HepG2 (cell line): Measurements from ENCODE around the gene LECT2. TPM values are rescaled to one million over a fixed set of nuclear protein-coding genes. Genes with fewer than 3 reads are reported as not detected.
A peak's percentile ranks its signal among the peaks of the same experiment; 100 is the strongest.

Experiments
- ATAC-seq: fragments of 200-7000 bp; cut with Tn5 transposase; 3 replicates; pipeline ENCODE4 v1.9.1; 2020; ENCODE audit warnings: mild to moderate bottlenecking, moderate library complexity
- BruUV-seq: library from RNA; stranded (reverse); fragments of 400-500 nt; replicated peaks from 2 replicates; lab custom pipeline; 2021; lab: Mats Ljungman, UMichigan
- CTCF ChIA-PET: fragments of 300-600 bp; formaldehyde crosslinking; extraction: SDS; loops from one replicate; lab custom pipeline; 2021; ENCODE audit warnings: low total read pairs, inconsistent platforms, low intra/inter-chr PET ratio; lab: Yijun Ruan, JAX
- POLR2A ChIA-PET: fragments of 350-600 bp; sonication (Branson Sonifier 250); formaldehyde crosslinking; loops from one replicate; lab custom pipeline; 2020; ENCODE audit warnings: antibody characterized with exemption, inconsistent platforms; lab: Yijun Ruan, JAX
- DNase-seq: peaks from one replicate; pipeline ENCODE4 v3.0.0-alpha.2; 2015; ENCODE audit warnings: low spot score
- FAIRE-seq: peaks from 3 replicates; lab custom pipeline; 2011; peaks lifted over from hg19 to GRCh38; lab: Jason Lieb, UNC
- H2AFZ ChIP-seq: one replicate; pipeline ENCODE4 v1.6.1; 2011; ENCODE audit warnings: low read length, inconsistent platforms
- H3K27ac ChIP-seq: fragments of 300-600 bp; 3 replicates; pipeline ENCODE4 v1.8.0; 2011; ENCODE audit warnings: mixed run types, mild to moderate bottlenecking, mixed read lengths, low read length, inconsistent platforms; ENCODE audit not compliant: insufficient read depth; ENCODE audit errors: extremely low read length
- H3K27me3 ChIP-seq, 2 experiments: fragments of 200-600 bp in 1 of 2; 2 replicates in 1 of 2; 3 replicates in 1 of 2; pipeline versions ENCODE4 v1.6.0 to v1.8.0; 2011; ENCODE audit warnings: low read length in 2 of 2, mild to moderate bottlenecking in 2 of 2, moderate library complexity in 2 of 2, inconsistent platforms in 1 of 2; ENCODE audit not compliant: insufficient read depth in 2 of 2, control insufficient read depth in 1 of 2
- H3K36me3 ChIP-seq, 2 experiments: fragments of 200-600 bp in 1 of 2; replicated peaks in 1 of 2; 2 replicates in 1 of 2; 3 replicates in 1 of 2; pipeline versions ENCODE4 v1.5.1 to v1.8.0; 2011; ENCODE audit warnings: low read length in 2 of 2, inconsistent platforms in 1 of 2; ENCODE audit not compliant: insufficient read depth in 2 of 2, control insufficient read depth in 1 of 2
- H3K4me1 ChIP-seq: 2 replicates; pipeline ENCODE4 v1.5.1; 2012; ENCODE audit warnings: low read length, inconsistent platforms; ENCODE audit not compliant: insufficient read depth
- H3K4me2 ChIP-seq: 2 replicates; pipeline ENCODE4 v1.6.0; 2011; ENCODE audit warnings: low read depth, low read length, inconsistent platforms
- H3K4me3 ChIP-seq, 3 experiments: fragments of 200-600 bp in 1 of 3; sonication (generic), shearing (Covaris generic) in 1 of 3; replicated peaks in 1 of 3; 2 replicates each; pipeline ENCODE4 v1.5.1; 2011 to 2016; ENCODE audit warnings: low read length in 3 of 3, inconsistent platforms in 2 of 3, low read depth in 2 of 3, mild to moderate bottlenecking in 2 of 3, control low read depth in 1 of 3, mixed read lengths in 1 of 3; ENCODE audit not compliant: insufficient read depth in 1 of 3
- H3K79me2 ChIP-seq: one replicate; pipeline ENCODE4 v1.6.1; 2011; ENCODE audit warnings: low read length, inconsistent platforms; ENCODE audit not compliant: insufficient read depth
- H3K9ac ChIP-seq: 2 replicates; pipeline ENCODE4 v1.6.0; 2011; ENCODE audit warnings: mild to moderate bottlenecking, low read depth, low read length, inconsistent platforms; ENCODE audit not compliant: insufficient read depth
- H3K9me3 ChIP-seq: 2 replicates; pipeline ENCODE4 v1.5.1; 2012; ENCODE audit warnings: mild to moderate bottlenecking, low read length
- H4K20me1 ChIP-seq: 2 replicates; pipeline ENCODE4 v1.6.0; 2011; ENCODE audit warnings: inconsistent platforms, mild to moderate bottlenecking, low read length, moderate library complexity; ENCODE audit not compliant: insufficient read depth
- CBX5 ChIP-seq: sonication (generic); formaldehyde crosslinking; IDR thresholded peaks from 2 replicates; pipeline ENCODE4 v1.4.0; 2020; ENCODE audit warnings: missing genetic modification reagents, borderline replicate concordance
- HOXD1 ChIP-seq: sonication (generic); formaldehyde crosslinking; IDR thresholded peaks from 2 replicates; pipeline ENCODE4 v1.5.0; 2020; ENCODE audit warnings: missing genetic modification reagents
- MAFF ChIP-seq: IDR thresholded peaks from 2 replicates; pipeline ENCODE4 v1.6.1; 2011; ENCODE audit warnings: low read depth, low read length, improper control_type of control experiment
- MAFK ChIP-seq, 2 experiments: IDR thresholded peaks in 1 of 2; conservative IDR thresholded peaks in 1 of 2; 2 replicates each; pipeline ENCODE4 v1.6.1; 2011; ENCODE audit warnings: improper control_type of control experiment in 2 of 2, low read length in 2 of 2
- ZFP41 ChIP-seq: sonication (generic); formaldehyde crosslinking; IDR thresholded peaks from 2 replicates; pipeline ENCODE4 v1.4.0; 2020; ENCODE audit warnings: mild to moderate bottlenecking, missing genetic modification reagents, borderline replicate concordance
- ZNF30 ChIP-seq: sonication (generic); formaldehyde crosslinking; IDR thresholded peaks from 2 replicates; pipeline ENCODE4 v1.5.0; 2020; ENCODE audit warnings: mild to moderate bottlenecking, missing genetic modification reagents
- WGBS: methylation state at CpG from one replicate; pipeline ENCODE4 v1.1.6; 2017; ENCODE audit warnings: low lambda C conversion rate; 5-methylcytosine and 5-hydroxymethylcytosine counted together
- in situ Hi-C: cut with HindIII; loops from 2 replicates; pipeline ENCODE4 v1.10.0; 2017; ENCODE audit warnings: low pct_unique_long_range_greater_than_20kb; ENCODE audit not compliant: extremely low pct_ligation_motif_present
- intact Hi-C: fragments of 100-400 bp; cut with micrococcal nuclease; formaldehyde crosslinking; loops from one replicate; pipeline ENCODE4 v1.10.0; 2022; ENCODE audit not compliant: unreplicated experiment
- polyA plus RNA-seq, 8 experiments: library from polyadenylated mRNA; depleted of rRNA in 3 of 8; stranded (reverse) in 7 of 8; unstranded in 1 of 8; fragments of >200 nt; fragmentation: Illumina TruSeq in 4 of 8; extraction: Trizol in 4 of 8; gene quantifications; 2 replicates each; pipeline versions ENCODE4 v1.2.1 to v1.2.3, GENCODE V29; 2011 to 2016; ENCODE audit warnings: low read depth in 4 of 8, missing spikeins in 1 of 8, mixed read lengths in 1 of 8; ENCODE audit not compliant: insufficient read depth in 1 of 8
- total RNA-seq, 5 experiments: library from RNA; depleted of rRNA; stranded (reverse); fragments of >200 nt; fragmentation: Illumina TruSeq; extraction: Trizol; gene quantifications; 2 replicates each; pipeline ENCODE4 v1.2.3, GENCODE V29; 2016; ENCODE audit warnings: low read depth in 1 of 5
- TF ChIP-seq, protein P1 (sequence below): sonication (generic); formaldehyde crosslinking; IDR thresholded peaks from 2 replicates; pipeline ENCODE4 v1.5.1; 2020; ENCODE audit warnings: missing genetic modification reagents, mild to moderate bottlenecking, borderline replicate concordance
- TF ChIP-seq, protein P2 (sequence below): conservative IDR thresholded peaks from 2 replicates; pipeline ENCODE4 v1.6.1; 2018; ENCODE audit warnings: missing genetic modification reagents
- TF ChIP-seq, protein P3 (sequence below): sonication (generic); formaldehyde crosslinking; IDR thresholded peaks from 2 replicates; pipeline ENCODE4 v1.5.0; 2020; ENCODE audit warnings: missing genetic modification reagents, mild to moderate bottlenecking, borderline replicate concordance

Gene LECT2
- total and polyA plus RNA-seq, 2 of the 13 experiments (the other 11 are each of a cell fraction or from before 2014, with no cell fraction given): not detected

DNA sequence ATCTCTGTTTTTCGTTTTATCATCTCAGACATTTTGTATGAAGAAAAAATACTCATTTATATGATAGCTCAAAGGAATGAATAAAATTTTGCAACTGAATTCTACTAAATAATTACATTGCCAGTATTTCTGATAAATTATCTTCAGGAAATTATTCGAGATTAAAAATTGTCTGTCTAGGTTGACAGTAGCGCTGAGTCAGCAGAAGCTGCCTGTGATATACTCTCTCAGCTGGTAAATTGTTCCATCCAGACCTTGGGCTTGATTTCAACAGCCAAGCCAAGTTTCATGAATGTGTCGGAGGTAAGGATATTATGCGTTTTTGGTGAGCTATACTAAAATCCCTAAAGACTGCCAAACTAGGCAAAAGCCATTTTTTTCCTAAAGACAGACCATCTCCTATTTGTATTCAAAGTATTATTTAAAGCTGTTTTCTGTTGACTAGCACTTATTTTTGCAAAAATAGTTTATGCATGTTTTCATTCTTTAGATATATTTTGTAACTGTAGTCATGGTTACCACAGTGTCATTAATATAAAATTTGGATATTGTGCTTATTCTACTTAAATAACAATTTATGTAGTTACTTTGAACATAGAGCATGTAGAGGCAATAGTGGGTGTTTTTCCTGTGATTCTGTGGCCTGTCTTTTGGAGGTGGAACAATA lies 17.4 kb downstream of the LECT2 start (continued):
- TF ChIP-seq ZNF30 (CRISPR knock-in tag) (no peak), MAFF (peak; percentile 99), MAFK (conservative IDR thresholded peaks at IDR 0.05 in 1 of 2, IDR thresholded peaks at IDR 0.05 in 1 of 2; ENCODE audit: low read length in 2 of 2) (peak; percentile 98 to 99), HOXD1 (CRISPR knock-in tag) (no peak)
- TF ChIP-seq, protein P1, sequence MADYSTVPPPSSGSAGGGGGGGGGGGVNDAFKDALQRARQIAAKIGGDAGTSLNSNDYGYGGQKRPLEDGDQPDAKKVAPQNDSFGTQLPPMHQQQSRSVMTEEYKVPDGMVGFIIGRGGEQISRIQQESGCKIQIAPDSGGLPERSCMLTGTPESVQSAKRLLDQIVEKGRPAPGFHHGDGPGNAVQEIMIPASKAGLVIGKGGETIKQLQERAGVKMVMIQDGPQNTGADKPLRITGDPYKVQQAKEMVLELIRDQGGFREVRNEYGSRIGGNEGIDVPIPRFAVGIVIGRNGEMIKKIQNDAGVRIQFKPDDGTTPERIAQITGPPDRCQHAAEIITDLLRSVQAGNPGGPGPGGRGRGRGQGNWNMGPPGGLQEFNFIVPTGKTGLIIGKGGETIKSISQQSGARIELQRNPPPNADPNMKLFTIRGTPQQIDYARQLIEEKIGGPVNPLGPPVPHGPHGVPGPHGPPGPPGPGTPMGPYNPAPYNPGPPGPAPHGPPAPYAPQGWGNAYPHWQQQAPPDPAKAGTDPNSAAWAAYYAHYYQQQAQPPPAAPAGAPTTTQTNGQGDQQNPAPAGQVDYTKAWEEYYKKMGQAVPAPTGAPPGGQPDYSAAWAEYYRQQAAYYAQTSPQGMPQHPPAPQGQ: no peak
- TF ChIP-seq, protein P2, sequence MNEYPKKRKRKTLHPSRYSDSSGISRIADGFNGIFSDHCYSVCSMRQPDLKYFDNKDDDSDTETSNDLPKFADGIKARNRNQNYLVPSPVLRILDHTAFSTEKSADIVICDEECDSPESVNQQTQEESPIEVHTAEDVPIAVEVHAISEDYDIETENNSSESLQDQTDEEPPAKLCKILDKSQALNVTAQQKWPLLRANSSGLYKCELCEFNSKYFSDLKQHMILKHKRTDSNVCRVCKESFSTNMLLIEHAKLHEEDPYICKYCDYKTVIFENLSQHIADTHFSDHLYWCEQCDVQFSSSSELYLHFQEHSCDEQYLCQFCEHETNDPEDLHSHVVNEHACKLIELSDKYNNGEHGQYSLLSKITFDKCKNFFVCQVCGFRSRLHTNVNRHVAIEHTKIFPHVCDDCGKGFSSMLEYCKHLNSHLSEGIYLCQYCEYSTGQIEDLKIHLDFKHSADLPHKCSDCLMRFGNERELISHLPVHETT (CRISPR knock-in tag): no peak
- TF ChIP-seq, protein P3, sequence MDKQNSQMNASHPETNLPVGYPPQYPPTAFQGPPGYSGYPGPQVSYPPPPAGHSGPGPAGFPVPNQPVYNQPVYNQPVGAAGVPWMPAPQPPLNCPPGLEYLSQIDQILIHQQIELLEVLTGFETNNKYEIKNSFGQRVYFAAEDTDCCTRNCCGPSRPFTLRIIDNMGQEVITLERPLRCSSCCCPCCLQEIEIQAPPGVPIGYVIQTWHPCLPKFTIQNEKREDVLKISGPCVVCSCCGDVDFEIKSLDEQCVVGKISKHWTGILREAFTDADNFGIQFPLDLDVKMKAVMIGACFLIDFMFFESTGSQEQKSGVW (CRISPR knock-in tag): no peak

DNA sequence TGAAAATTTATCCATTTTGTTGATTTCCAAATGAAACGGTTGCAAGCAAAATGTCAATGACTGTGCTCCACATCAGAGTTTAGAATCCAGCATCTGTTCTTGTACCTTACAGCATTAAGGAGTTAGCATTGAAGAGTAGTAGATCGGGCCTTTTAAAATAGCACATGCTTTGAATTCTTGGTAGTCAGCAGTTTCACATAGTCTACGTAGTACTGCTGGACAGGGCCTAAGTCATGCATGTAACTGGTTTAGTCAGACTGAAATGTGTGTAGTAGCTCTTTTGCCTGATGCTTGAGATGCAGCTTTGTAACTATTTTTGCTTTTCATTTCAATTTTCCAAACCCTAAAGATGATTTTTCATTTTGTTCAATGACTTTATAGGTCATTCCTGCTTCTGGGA lies 19.8 kb downstream of the LECT2 start:
- no peaks in the 10 kb centered on the region for H3K9me3 ChIP-seq
- intact Hi-C loops: no loop called here
- no peaks in the 10 kb centered on the region for H4K20me1 ChIP-seq
- no peak overlapping the region for H3K4me2 ChIP-seq
- no peak overlapping the region for H2AFZ ChIP-seq
- no peak overlapping the region for H3K27ac ChIP-seq
- in situ Hi-C loops: no loop called here
- TF ChIP-seq CBX5 (CRISPR knock-in tag): no peak
- TF ChIP-seq ZFP41: no peak
- TF ChIP-seq MAFF: peak; percentile 77
- TF ChIP-seq MAFK (conservative IDR thresholded peaks at IDR 0.05 in 1 of 2, IDR thresholded peaks at IDR 0.05 in 1 of 2; ENCODE audit: low read length in 2 of 2): peak; percentile 82 to 87
- TF ChIP-seq, all 625 proteins: peak for 2
- ChIA-PET POLR2A (no interaction called here), CTCF (no interaction called here)
- DNase-seq: no peak
- Histone ChIP-seq H3K27me3 (no peaks in the 10 kb centered on the region), H3K4me3 (no peak overlapping the region), H3K79me2 (peaks cover 17% of the 10 kb centered on the region), H3K36me3 (peaks cover 5 to 21% of the 10 kb centered on the region in 2 experiments; a peak in 3 of 5 replicates), H3K4me1 (peaks cover 16% of the 10 kb centered on the region), H3K9ac (no peak overlapping the region)
- ATAC-seq: no peak
- no TSS peak for BruUV-seq
- FAIRE-seq: no peak
- 84% methylated on average over 3 of the region's 3 CpGs for WGBS
